H1 (cell line): ENCODE measurements around the gene FBXO5.

Experiments
- SP1 ChIP-seq: IDR thresholded peaks from 2 replicates; pipeline ENCODE4 v1.6.1; 2011; ENCODE audit warnings: low read depth, low read length
- TF ChIP-seq, protein P1 (sequence below), 3 experiments: IDR thresholded peaks; 1 replicate in 2 of 3; 2 replicates in 1 of 3; pipeline versions ENCODE4 v1.5.1 to v1.6.1; 2011; ENCODE audit warnings: low read length in 3 of 3, mild to moderate bottlenecking in 3 of 3, inconsistent platforms in 2 of 3, low read depth in 1 of 3, moderate library complexity in 1 of 3; ENCODE audit not compliant: insufficient read depth in 1 of 3; ENCODE audit errors: control extremely low read depth in 1 of 3

DNA sequence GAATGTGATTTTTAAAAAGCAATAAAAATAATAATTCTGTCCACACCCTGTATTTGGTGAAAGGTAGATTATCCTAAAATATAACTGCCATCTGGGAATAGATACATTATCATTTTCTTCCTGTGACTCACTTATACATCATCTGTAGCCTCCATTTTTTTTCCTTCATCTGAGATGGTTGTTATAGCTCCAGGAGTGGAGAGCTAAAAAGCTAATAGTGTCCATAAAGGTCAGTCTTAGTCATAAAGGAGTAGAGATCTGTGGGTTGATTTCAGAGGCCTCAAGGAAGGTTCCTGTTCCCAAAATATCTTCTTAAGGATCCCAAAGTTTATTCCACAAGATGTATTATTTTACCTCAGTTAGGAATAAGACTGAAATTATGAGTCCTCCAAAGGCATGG, 41.1 kb downstream of the FBXO5 start:
- TF ChIP-seq, protein P1, sequence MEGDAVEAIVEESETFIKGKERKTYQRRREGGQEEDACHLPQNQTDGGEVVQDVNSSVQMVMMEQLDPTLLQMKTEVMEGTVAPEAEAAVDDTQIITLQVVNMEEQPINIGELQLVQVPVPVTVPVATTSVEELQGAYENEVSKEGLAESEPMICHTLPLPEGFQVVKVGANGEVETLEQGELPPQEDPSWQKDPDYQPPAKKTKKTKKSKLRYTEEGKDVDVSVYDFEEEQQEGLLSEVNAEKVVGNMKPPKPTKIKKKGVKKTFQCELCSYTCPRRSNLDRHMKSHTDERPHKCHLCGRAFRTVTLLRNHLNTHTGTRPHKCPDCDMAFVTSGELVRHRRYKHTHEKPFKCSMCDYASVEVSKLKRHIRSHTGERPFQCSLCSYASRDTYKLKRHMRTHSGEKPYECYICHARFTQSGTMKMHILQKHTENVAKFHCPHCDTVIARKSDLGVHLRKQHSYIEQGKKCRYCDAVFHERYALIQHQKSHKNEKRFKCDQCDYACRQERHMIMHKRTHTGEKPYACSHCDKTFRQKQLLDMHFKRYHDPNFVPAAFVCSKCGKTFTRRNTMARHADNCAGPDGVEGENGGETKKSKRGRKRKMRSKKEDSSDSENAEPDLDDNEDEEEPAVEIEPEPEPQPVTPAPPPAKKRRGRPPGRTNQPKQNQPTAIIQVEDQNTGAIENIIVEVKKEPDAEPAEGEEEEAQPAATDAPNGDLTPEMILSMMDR (IDR thresholded peaks at IDR 0.05; ENCODE audit: control extremely low read depth in 1 of 3, insufficient read depth in 1 of 3, low read depth in 1 of 3, low read length in 3 of 3) = no peak
- TF ChIP-seq SP1 = no peak
